Panc1 (cell line): ENCODE data around the gene CXCL1. TPM values are rescaled to one million over a fixed set of nuclear protein-coding genes. Genes with fewer than 3 reads are reported as not detected.

ENCODE experiments used
- ATAC-seq: fragments of 200-7000 bp; cut with Tn5 transposase; 2 replicates; pipeline ENCODE4 v1.9.1; 2020; ENCODE audit warnings: mild to moderate bottlenecking, moderate library complexity
- BruUV-seq: library from RNA; stranded (reverse); fragments of 400-500 nt; replicated peaks from 2 replicates; lab custom pipeline; 2021; lab: Mats Ljungman, UMichigan
- CTCF ChIA-PET: fragments of 300-600 bp; sonication (Branson Sonifier 250); formaldehyde crosslinking; loops from one replicate; lab custom pipeline; 2022; ENCODE audit warnings: antibody characterized with exemption; lab: Charles Lee
- POLR2A ChIA-PET: fragments of 300-600 bp; sonication (Branson Sonifier 250); formaldehyde crosslinking; loops from one replicate; lab custom pipeline; 2022; ENCODE audit warnings: antibody characterized with exemption; lab: Charles Lee
- DNase-seq: peaks from one replicate; pipeline ENCODE4 v3.0.0-alpha.2; 2010; ENCODE audit warnings: low read depth, low spot score
- H3K27ac ChIP-seq: 2 replicates; pipeline ENCODE4 v1.5.1; 2011; ENCODE audit warnings: mild to moderate bottlenecking, low read length, inconsistent platforms
- H3K27me3 ChIP-seq: fragments of 200-500 bp; sonication (Bioruptor generic); 2 replicates; pipeline ENCODE4 v1.6.0; 2014; ENCODE audit warnings: low read length, inconsistent platforms; ENCODE audit not compliant: control insufficient read depth, insufficient read depth
- H3K36me3 ChIP-seq: fragments of 200-500 bp; sonication (Bioruptor generic); 2 replicates; pipeline ENCODE4 v1.5.1; 2014; ENCODE audit warnings: inconsistent platforms, mild to moderate bottlenecking, low read length, moderate library complexity; ENCODE audit not compliant: control insufficient read depth, insufficient read depth
- H3K4me1 ChIP-seq: 2 replicates; pipeline ENCODE4 v1.5.1; 2011; ENCODE audit warnings: inconsistent platforms, mild to moderate bottlenecking, low read length, moderate library complexity; ENCODE audit not compliant: control insufficient read depth, insufficient read depth
- H3K4me3 ChIP-seq, 2 experiments: 2 replicates each; pipeline ENCODE4 v1.5.1; 2011 to 2012; ENCODE audit warnings: low read depth in 2 of 2, low read length in 2 of 2, mild to moderate bottlenecking in 2 of 2, inconsistent platforms in 1 of 2, moderate library complexity in 1 of 2
- H3K9me3 ChIP-seq: fragments of 200-500 bp; sonication (Bioruptor generic); 2 replicates; pipeline ENCODE4 v1.5.1; 2014; ENCODE audit warnings: low read depth, mild to moderate bottlenecking, inconsistent platforms, low read length, moderate library complexity; ENCODE audit not compliant: control insufficient read depth, insufficient read depth
- POLR2AphosphoS5 ChIP-seq: IDR thresholded peaks from 2 replicates; pipeline ENCODE4 v1.6.1; 2012; ENCODE audit warnings: mild to moderate bottlenecking, low read depth, low read length, moderate library complexity
- SIN3A ChIP-seq: IDR thresholded peaks from 2 replicates; pipeline ENCODE4 v1.6.1; 2012; ENCODE audit warnings: low read depth, mild to moderate bottlenecking, low read length, moderate library complexity, borderline replicate concordance; ENCODE audit not compliant: insufficient read depth
- TCF7L2 ChIP-seq: IDR thresholded peaks from 2 replicates; pipeline ENCODE4 v1.6.1; 2011; ENCODE audit warnings: mild to moderate bottlenecking, low read depth, low read length, inconsistent platforms
- in situ Hi-C: cut with HindIII; loops from 2 replicates; pipeline ENCODE4 v1.10.0; 2016; ENCODE audit warnings: low sequenced_read_pairs, low pct_unique_long_range_greater_than_20kb
- intact Hi-C: fragments of 100-400 bp; cut with micrococcal nuclease; formaldehyde crosslinking; loops from one replicate; pipeline ENCODE4 v1.10.0; 2022; ENCODE audit not compliant: unreplicated experiment
- total RNA-seq: library from RNA; stranded (reverse); gene quantifications from one replicate; pipeline ENCODE4 v1.2.1, GENCODE V29; 2021; ENCODE audit not compliant: unreplicated experiment
- TF ChIP-seq, protein P1 (sequence below), 2 experiments: IDR thresholded peaks; 2 replicates each; pipeline ENCODE4 v1.6.1; 2011 to 2012; ENCODE audit warnings: low read depth in 2 of 2, control low read depth in 1 of 2, low read length in 1 of 2, mild to moderate bottlenecking in 1 of 2, moderate library complexity in 1 of 2; ENCODE audit not compliant: insufficient read depth in 1 of 2
- TF ChIP-seq, protein P2 (sequence below): fragments of 450-650 bp; IDR thresholded peaks from 2 replicates; pipeline ENCODE4 v1.5.1; 2017; ENCODE audit warnings: mild to moderate bottlenecking

CXCL1 gene
- total RNA-seq, 1 experiment from 2014 or later = 12.8 TPM

DNA sequence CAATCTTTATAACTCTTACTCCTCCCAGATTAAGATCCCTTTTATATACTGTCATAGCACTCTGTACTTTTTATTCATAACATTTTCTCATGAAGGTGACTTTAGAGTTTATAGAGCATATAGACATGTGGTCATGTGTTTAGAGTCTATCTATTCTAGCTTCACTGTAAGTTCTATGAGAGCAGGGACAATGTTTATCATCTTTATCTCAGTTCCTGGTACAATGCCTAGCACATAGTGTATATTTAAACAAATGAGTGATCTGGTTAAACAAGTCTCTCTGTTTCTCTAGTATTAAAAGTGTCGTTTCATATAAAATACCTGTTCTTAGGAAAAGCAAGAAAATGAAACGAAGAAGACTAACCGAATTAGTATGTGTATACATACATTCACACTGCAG lies 29.5 kb upstream of the CXCL1 start:
- Histone ChIP-seq H3K27ac (no peak overlapping the region), H3K4me3 (no peak overlapping the region), H3K4me1 (no peaks in the 10 kb centered on the region; the same call in 1 of the 2 replicates), H3K9me3 (no peaks in the 10 kb centered on the region), H3K27me3 (no peaks in the 10 kb centered on the region), H3K36me3 (no peaks in the 10 kb centered on the region)
- in situ Hi-C loops (no loop called here), intact Hi-C loops (no loop called here)
- BruUV-seq = no TSS peak
- CTCF ChIA-PET = no interaction called here
- POLR2A ChIA-PET = no interaction called here
- DNase-seq (no peak), ATAC-seq (no peak)
- TF ChIP-seq, protein P1, sequence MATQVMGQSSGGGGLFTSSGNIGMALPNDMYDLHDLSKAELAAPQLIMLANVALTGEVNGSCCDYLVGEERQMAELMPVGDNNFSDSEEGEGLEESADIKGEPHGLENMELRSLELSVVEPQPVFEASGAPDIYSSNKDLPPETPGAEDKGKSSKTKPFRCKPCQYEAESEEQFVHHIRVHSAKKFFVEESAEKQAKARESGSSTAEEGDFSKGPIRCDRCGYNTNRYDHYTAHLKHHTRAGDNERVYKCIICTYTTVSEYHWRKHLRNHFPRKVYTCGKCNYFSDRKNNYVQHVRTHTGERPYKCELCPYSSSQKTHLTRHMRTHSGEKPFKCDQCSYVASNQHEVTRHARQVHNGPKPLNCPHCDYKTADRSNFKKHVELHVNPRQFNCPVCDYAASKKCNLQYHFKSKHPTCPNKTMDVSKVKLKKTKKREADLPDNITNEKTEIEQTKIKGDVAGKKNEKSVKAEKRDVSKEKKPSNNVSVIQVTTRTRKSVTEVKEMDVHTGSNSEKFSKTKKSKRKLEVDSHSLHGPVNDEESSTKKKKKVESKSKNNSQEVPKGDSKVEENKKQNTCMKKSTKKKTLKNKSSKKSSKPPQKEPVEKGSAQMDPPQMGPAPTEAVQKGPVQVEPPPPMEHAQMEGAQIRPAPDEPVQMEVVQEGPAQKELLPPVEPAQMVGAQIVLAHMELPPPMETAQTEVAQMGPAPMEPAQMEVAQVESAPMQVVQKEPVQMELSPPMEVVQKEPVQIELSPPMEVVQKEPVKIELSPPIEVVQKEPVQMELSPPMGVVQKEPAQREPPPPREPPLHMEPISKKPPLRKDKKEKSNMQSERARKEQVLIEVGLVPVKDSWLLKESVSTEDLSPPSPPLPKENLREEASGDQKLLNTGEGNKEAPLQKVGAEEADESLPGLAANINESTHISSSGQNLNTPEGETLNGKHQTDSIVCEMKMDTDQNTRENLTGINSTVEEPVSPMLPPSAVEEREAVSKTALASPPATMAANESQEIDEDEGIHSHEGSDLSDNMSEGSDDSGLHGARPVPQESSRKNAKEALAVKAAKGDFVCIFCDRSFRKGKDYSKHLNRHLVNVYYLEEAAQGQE (IDR thresholded peaks at IDR 0.05; ENCODE audit: insufficient read depth in 1 of 2, low read depth in 2 of 2, low read length in 1 of 2) = no peak
- TF ChIP-seq TCF7L2 (no peak), POLR2AphosphoS5 (no peak), SIN3A (no peak)
- TF ChIP-seq, protein P2, sequence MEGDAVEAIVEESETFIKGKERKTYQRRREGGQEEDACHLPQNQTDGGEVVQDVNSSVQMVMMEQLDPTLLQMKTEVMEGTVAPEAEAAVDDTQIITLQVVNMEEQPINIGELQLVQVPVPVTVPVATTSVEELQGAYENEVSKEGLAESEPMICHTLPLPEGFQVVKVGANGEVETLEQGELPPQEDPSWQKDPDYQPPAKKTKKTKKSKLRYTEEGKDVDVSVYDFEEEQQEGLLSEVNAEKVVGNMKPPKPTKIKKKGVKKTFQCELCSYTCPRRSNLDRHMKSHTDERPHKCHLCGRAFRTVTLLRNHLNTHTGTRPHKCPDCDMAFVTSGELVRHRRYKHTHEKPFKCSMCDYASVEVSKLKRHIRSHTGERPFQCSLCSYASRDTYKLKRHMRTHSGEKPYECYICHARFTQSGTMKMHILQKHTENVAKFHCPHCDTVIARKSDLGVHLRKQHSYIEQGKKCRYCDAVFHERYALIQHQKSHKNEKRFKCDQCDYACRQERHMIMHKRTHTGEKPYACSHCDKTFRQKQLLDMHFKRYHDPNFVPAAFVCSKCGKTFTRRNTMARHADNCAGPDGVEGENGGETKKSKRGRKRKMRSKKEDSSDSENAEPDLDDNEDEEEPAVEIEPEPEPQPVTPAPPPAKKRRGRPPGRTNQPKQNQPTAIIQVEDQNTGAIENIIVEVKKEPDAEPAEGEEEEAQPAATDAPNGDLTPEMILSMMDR = no peak

DNA sequence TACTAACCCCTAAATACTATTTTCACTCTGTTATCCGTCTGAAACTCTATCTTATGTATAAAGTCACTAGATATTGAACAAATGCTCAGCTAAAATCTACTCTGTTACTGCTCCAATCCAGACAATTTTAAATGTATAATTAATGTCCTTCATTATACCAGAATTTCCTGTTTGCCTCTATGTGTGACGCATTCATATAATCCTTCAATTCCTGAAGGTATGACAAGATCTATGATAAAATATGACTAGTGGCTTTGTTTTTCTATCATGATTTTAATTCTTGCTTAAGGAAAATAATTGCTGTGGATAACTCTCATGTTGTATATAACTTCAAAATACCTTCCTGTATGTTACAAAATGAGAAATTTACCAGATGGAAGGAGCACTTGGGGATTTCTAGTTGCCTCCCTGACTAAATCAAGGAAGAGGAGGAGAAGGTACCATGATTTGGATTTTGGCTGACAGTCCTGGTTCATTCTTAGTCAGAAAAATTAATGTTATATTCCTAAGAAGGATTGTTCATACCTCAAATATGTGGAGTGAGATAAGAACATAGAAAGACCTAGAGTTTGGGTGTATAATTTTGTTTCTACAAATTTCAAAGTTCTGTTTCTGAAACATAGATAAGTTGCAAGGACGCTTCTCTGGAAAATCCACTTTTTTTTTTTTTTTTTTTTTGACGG lies 27.8 kb upstream of the CXCL1 start:
- TF ChIP-seq SIN3A (no peak), TCF7L2 (no peak), POLR2AphosphoS5 (no peak)
- TF ChIP-seq, protein P1 (IDR thresholded peaks at IDR 0.05; ENCODE audit: insufficient read depth in 1 of 2, low read depth in 2 of 2, low read length in 1 of 2) = no peak
- TF ChIP-seq, protein P2 = no peak
- no peaks in the 10 kb centered on the region for H3K36me3 ChIP-seq
- CTCF ChIA-PET = no interaction called here

More for the DNA sequence above, 27.8 kb upstream of the CXCL1 start:
- DNase-seq = no peak
- in situ Hi-C loops (no loop called here), intact Hi-C loops (no loop called here)
- Histone ChIP-seq H3K27me3 (no peaks in the 10 kb centered on the region), H3K4me3 (no peak overlapping the region), H3K9me3 (no peaks in the 10 kb centered on the region), H3K27ac (no peak overlapping the region), H3K4me1 (no peaks in the 10 kb centered on the region; the same call in 1 of the 2 replicates)
- BruUV-seq = no TSS peak
- no peak for ATAC-seq
- POLR2A ChIA-PET = no interaction called here
